ENCODE results near the gene PRLHR.

PRLHR gene

DNA sequence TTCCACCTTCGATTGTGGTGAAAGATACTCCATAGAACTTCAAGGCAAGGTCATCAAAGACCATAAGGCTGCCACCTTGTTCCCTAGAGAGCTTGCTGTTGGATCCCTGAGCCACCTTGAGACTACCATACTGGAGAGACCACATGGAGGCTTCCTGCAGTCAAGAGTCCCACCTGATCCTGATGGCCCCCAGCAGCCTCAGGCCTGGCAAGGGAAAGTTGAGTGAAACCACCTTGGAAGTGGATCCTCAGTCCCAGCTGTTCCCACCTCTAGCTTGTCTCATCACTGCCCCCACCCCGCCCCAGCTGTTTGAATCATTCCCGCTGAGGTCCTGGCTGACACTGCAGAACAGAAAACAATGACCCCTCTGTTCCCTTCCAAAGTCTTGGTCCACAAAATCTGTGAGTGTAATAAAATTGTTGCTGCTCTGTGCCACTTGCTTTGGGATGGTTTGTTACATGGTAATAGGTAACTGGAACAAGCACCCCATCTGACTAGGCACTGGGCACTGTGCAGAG lies 32.0 kb downstream of the PRLHR start:
- DNase-seq (ENCODE audit: low spot score): no peak

GRCh38 chr10:118562851-118563250 lies 32.6 kb downstream of the PRLHR start:
- no peak for DNase-seq (ENCODE audit: low spot score)

GRCh38 chr10:118557946-118558345 lies 37.5 kb downstream of the PRLHR start:
- DNase-seq (ENCODE audit: low spot score): no peak

- no peak for DNase-seq (ENCODE audit: low spot score)
These were observed 43.8 kb downstream of the PRLHR start for GRCh38 chr10:118551535-118552100.

DNA sequence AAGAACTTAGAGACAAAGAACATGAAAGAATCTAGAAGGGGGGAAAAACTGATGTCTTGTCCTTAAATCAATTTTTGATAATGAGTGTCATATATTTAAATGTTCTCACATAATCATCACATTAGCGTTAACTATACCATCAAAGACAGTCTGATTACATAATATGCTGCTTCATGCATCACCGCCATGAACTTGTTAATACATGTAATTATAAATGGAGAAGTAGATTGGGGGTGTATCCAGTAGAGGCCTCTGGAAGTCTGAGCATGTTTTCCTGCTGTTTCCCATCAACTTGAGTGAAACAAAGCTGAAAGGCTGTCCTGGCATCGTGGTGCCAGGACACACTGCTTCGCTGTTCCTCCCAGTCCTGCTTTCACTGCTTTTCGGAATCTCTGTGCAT lies 48.2 kb downstream of the PRLHR start:
- no peak for DNase-seq (ENCODE audit: low spot score)

DNA sequence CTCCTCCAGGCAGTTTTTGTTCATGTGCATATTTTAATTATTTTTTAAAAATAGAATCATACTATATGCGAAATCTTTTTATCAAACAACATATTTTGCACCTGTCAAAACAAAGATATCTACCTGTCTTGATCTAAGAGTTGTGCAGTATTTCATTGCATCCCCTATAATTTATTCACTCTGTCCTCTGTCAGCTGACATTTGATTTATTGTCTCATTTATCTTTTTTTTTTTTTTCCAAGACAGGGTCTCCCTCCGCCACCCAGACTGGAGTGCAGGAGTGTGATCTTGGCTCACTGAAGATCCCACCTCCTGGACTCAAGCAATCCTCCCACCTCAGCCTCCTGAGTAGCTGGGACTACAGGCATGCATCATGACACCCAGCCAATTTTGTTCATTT lies 49.0 kb downstream of the PRLHR start:
- no peak for DNase-seq (ENCODE audit: low spot score)

DNA sequence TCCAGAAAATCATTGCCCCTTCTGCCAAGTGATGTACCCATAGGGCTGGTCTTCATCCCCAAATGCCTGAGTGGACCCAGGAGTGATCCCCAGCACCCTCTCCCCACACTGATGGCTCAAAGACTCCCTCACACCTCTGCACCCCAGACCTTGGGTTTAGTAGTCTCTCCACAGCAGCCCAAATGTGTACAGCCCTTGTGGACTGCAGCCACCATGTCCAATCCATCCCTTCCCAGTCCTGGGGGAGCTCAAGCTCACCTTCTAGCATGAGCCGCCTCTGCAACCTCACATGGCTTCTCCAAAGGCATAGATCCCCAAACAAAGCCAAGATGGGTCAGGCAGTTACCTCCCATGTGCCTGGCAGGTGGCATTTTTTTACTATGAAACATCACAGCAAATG lies 50.1 kb downstream of the PRLHR start:
- no peak for DNase-seq (ENCODE audit: low spot score)

GRCh38 chr10:118544401-118544948 lies 51.0 kb downstream of the PRLHR start:
- DNase-seq (ENCODE audit: low spot score): no peak

DNA sequence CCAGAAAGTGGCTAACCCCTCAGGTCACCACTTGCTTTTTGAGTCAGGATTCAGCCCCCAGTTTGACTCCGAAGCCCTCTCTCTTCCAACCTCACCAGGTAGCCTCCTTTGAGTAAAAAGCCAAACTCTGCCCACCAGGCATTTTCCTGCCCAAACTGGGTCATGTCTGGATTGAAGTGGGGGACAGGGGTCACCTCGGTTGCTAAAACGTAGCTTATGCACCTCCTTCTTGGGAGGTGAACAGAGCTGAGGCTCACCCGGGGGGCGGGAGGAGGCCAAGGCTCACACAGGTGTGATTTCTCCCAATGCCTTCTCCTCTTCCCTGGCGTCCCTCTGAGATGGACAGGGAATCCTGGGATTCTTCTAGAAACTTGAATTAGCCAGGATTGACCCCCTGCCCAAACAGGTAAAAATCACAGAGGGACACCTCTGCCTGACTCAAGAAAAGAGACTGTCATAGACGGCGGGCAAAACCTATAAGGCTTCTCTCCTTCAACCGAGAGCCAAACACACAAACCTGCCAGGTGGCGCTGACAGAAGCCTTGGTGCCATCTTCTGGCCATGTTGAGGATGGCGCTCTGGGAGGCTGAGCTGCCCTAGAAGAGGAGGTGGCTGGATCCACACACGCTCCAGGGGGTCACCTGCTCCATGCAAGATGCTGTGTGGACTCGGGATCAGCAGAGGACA lies 51.6 kb downstream of the PRLHR start:
- DNase-seq (ENCODE audit: low spot score): no peak

DNA sequence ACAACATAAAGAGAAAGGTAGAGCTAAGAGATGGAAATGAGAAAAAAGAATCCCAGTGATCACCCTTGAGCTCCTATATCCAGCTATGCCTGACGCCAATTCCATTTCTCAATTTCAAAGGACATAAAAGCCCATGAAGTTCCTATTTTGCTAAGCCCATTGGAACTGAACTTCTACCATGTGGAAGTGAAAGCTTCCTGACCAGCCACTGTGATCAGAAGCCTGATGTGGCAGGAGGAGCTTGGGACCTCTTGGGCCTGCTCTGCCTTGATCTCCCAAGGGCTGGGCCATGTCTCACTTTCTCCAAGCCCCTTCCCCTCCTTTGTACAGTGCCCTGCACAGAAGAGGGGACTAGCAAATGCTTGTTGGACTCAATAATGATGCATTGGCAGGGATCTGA lies 52.7 kb downstream of the PRLHR start:
- no peak for DNase-seq (ENCODE audit: low spot score)

DNA sequence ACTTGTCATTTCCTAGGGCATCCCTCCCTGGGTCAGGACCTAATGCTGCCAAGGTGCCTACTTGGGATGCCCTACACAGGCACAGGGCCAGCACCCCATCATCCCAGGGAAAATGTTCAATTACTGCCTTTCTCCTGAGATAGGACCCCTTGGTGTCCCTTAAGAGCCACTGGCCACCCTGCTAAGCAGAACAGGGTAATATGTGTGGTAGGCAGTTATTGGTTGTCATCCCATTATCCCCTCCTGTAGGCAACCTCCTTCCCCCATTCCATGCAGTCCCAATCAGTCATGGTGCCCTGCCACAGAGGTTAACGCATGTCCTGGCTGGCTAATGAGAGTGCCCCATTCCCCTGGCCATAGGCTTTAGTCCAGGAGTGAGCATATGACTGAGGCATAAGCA lies 53.2 kb downstream of the PRLHR start:
- no peak for DNase-seq (ENCODE audit: low spot score)

- DNase-seq (ENCODE audit: low spot score): no peak
These were observed 53.7 kb downstream of the PRLHR start for GRCh38 chr10:118541718-118542117.

Data from hematopoietic multipotent progenitor cell treated with erythropoietin and hydrocortisone succinate and interleukin-3 and kit ligand, for 17 days (in vitro differentiated cells).